Activated T-cell treated with anti-CD3 and anti-CD28 coated beads for 1 hour (primary cell): ENCODE measurements around the gene SPG11.
"Not testable (repeated sequence)": the region's sequence is repeated elsewhere in the genome, so short reads cannot be mapped to it uniquely, and the experiment has no call there.

Source experiments
- DNase-seq: peaks from one replicate; pipeline ENCODE4 v3.0.0-alpha.2; 2020; ENCODE audit warnings: low read depth

SPG11 gene

GRCh38 chr15:44682211-44682610 is 18.7 kb upstream of the SPG11 start:
- DNase-seq, result no peak

GRCh38 chr15:44676676-44677075 is 13.2 kb upstream of the SPG11 start:
- DNase-seq, result no peak

DNA sequence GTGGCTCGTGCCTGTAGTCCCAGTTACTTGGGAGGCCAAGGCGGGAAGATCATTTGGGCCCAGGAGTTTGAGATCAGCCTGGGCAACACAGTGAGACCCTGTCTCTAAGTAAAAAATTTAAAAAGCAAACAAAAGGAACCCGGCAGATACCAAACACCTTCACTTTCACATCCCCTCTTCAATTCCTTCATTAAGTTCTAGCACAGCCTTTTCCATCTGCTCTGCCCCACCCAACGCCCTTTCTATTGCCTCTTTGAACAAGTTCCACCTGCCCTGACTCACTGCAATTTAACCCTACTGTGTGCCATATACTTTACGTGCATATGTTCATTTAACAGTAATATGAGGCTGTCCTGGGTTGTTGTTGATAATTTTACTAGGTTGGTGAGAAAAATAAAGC is 12.4 kb upstream of the SPG11 start:
- DNase-seq, result no peak

- no peak for DNase-seq
Observed at GRCh38 chr15:44673639-44674038, 10.2 kb upstream of the SPG11 start.

- no peak for DNase-seq
Observed at GRCh38 chr15:44670087-44670950, 6.9 kb upstream of the SPG11 start.

DNA sequence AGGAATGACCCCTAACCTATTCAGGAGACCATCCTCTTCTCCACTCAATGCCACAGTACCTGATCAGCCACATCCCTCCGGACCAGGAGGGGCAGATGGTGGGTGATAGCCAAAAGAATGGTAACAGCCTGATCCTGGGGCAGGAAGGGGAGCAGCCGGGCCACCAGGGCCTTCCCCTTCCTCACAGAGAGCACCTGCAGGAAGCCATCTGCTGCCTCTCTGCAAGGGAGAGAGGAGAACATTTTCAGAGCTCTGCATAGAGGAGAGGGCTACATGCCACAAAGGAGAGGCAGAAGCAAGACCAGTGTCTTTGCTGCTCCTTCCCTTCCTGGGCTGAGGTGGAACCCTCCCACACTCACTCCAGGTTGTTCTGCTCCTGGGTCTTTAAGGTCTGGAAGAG is 5.5 kb upstream of the SPG11 start:
- no peak for DNase-seq

- DNase-seq, result no peak
Observed at GRCh38 chr15:44667039-44667360, 3.5 kb upstream of the SPG11 start.

DNA sequence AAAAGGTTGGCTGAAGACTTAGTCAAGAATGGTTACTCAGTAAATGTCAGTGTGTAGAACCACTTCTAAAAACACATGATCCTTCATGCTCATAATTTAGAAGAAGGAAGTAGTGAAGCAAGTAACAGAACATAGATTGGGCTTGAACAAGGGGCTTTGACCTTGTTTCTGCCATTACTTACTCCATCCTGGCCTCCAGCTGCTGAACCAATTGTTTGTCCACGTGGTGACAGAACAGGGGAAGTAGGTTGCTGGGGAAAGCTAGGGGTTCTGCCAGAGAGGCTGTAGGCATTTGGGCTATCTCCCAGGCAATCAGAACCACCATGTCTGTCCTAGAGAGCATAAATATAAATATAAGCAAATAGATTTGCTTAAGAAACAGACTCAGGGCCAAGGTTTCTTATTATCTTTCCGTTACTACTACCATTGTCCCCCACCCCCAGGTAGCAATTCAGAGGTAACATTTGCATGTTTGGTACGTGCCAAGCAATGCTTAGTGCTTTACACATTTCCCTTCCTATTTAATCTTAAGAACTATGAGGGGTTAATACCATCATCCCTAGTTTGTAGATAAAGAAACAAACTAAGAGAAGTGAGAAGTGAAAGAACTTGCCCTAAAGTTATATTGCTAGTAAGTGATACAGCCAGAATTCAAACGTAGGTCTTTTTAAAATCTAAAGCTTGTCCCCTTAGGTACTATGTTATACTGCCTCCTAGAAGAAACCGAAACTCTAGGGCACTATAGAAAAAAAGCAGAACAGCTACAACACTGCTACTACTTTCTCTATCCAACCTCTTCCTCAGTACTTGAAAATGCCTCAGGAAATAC is 3.0 kb upstream of the SPG11 start:
- no peak for DNase-seq

DNA sequence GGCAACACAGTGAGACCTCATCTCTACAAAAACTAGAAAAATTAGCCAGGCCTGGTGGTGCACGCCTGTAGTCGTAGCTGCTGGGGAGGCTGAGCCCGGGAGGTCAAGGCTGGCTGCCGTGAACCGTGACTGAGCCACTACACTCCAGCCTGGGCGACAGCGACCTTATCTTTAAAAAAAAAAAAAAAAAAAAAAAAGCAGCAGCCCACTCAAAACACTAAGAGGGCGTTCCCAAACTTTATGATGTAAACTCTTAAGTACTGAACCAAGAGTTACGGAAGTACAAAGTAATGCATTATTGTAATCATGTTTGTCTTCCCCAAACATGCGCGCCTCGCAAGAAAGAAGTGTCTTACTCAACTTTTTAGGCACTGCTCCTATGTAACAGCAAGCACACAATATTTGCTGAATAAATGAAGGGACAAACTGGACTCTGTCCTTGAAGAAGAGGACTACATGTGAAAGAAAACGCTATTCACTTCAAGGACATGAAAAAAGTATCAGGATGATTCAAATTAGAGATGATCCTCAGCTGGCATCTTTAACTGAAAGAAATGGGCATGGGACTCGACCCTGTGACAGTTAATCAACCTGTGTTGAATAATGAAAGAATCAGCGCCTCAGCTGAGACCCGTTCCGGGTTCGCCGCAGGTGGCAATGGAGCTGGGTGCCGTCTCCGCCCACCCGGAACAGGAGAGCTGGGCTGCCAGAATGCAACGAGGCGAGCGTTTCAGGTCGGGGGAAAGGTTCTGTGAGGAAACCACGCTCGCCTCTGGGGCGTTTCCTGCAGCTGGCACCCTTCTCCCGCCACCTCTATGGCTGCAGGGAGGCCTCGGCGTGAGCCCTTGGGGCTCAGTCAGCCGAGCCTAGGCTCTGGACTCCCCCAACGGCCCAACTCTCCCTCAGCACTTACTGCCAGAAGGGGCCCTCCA is 718 bp downstream of the SPG11 start:
- DNase-seq, result peak; percentile 75

DNA sequence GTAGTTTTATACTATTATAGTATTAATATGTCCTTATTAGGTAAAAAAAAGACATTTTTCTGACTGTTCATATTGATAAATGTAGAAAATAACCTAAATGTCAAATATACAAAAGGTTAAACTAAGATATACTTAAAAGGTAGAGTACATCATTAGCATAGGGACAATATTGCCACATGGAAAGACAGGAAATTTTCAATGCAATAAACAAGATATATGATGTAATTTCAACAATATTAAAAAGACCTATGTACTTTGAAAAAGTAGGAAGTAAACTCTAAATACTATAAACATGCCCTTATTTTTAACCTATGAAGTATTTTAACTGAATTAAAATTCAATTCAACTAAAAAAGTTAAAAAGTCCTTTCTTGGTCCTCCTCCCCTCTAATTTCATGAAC is 1.9 kb downstream of the SPG11 start:
- no peak for DNase-seq

GRCh38 chr15:44659056-44659455 is 4.4 kb downstream of the SPG11 start:
- no peak for DNase-seq

DNA sequence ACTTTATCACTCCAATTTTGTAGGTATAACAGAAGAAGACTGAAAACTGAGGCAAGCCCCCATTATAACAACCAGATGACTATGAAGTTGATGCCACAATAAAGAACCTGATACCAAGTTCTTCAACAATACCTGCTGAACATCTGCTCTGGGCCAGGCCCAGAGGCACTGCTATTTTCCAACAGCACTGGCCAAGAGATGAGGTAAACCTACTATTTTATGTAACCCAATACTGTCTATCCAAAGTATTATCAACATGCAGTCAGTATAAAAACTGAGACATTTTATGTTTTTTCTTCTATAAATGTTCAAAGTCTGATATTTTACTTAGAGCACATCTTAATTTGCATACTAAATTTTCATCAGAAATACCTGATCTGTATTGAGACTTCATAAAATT is 6.1 kb downstream of the SPG11 start:
- DNase-seq, result no peak

DNA sequence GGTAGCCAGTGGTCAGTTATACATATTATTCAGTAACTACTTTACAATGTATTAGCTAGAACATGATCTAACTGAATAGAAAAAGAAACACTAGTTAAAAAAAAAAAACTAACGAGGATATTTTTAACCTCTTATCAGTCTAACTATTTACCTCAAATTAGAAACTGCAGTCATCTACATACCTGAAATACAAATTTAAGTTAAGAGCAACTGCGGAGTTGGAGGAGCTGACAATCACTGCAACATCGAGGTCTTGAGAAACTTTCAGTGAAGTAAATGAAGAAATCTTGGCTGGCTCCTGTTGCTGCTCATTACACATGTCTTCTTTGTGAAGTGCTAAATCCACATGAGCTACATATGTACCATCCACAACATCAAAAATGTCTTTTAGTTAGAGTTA is 6.5 kb downstream of the SPG11 start:
- DNase-seq, result no peak

GRCh38 chr15:44656298-44656697 is 7.2 kb downstream of the SPG11 start:
- no peak for DNase-seq

DNA sequence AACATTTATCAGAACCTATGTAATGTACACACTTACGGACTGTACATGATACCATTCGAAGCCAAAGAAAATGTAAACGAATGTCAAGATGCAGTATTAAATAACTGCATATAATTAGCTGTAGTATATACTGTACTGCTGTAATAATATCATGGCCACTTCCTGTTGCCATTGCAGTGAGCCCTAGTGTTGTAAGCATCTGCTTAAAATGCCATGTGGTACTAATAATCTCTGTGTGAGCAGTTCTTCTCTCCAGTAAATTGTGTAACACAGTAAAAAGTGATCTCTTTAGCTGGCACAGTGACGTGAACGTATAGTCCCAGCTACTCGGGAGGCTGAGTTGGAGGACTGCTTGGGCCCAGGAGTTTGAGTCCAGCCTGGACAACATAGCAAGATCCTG is 8.6 kb downstream of the SPG11 start:
- no peak for DNase-seq

DNA sequence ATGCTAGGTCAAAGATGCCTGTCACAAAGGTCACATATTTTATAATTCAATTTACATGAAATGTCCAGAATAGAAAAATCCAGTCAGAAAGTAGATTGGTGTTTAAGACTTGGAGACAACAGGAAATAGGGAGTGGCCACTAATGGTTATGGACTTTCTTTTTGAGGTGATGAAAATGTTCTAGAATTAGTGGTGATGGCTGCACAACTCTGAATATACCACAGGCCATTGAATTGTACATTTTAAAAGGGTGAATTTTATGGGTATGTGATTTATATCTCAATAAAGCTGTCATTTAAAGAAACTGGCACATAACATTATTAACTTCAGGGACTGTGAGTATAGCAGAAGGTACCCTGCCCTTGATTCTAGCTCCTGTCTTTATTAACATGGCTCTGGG is 15.8 kb downstream of the SPG11 start:
- no peak for DNase-seq

- DNase-seq, result no peak
Observed at GRCh38 chr15:44647036-44647435, 16.4 kb downstream of the SPG11 start.

DNA sequence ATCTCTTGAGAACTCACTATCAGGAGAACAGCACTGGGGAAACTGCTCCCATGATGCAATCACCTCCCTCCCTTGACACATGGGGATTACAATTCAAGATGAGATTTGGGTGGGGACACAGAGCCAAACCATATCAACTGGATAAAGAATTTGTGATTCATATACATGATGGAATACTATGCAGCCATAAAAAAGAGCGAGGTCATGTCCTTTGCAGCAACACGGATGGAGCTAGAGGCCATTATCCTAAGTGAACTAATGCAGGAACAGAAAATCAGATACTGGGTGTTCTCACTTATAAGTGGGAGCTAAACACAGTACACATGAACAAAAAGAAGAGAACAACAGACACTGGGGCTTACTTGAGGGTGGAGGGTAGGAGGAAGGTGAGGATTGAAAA is 17.0 kb downstream of the SPG11 start:
- no peak for DNase-seq

DNA sequence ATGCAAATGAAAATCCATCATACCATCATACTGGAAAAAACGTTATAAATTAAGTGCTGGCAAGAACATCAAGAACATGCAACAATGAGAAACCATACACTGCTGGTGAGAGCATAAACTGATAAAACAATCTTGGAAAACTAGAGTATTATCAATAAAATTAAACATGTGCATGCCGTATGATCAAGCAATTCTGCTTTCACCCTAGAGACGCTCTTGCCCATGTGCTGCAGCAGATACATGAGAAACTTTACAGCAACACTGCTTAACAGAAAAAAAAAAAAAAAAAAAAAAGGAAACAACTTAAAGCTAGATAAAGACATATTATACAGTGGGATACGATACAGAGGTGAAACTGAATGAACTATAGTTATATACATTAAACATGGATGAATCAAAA is 21.8 kb downstream of the SPG11 start:
- DNase-seq, result no peak

GRCh38 chr15:44636976-44637375 is 26.5 kb downstream of the SPG11 start:
- no peak for DNase-seq

GRCh38 chr15:44633603-44634002 is 29.9 kb downstream of the SPG11 start:
- no peak for DNase-seq

DNA sequence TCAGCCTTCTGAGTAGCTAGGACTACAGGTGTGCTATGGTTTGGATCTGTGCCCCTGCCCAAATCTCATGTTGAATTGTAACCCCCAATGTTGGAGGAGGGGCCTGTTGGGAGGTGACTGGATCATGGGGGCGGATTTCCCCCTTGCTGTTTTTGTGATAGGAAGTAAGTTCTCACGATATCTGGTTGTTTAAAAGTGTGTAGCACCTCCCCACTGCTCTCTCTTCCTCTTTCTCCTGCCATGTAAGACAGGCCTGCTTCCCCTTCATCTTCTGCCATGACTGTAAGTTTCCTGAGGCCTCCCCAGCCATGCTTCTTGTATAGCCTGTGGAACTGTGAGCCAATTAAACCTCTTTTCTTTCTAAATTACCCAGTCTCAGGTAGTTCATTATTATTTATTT is 38.2 kb downstream of the SPG11 start:
- not testable (repeated sequence) for DNase-seq
